HepG2 (cell line): ENCODE results near the gene DPYD. TPM values are rescaled to one million over a fixed set of nuclear protein-coding genes. Genes with fewer than 3 reads are reported as not detected.

Experiments used
- ATAC-seq: fragments of 200-7000 bp; cut with Tn5 transposase; 3 replicates; pipeline ENCODE4 v1.9.1; 2020; ENCODE audit warnings: mild to moderate bottlenecking, moderate library complexity
- BruUV-seq: library from RNA; stranded (reverse); fragments of 400-500 nt; replicated peaks from 2 replicates; lab custom pipeline; 2021; lab: Mats Ljungman, UMichigan
- CTCF ChIA-PET: fragments of 300-600 bp; formaldehyde crosslinking; extraction: SDS; loops from one replicate; lab custom pipeline; 2021; ENCODE audit warnings: low total read pairs, inconsistent platforms, low intra/inter-chr PET ratio; lab: Yijun Ruan, JAX
- POLR2A ChIA-PET: fragments of 350-600 bp; sonication (Branson Sonifier 250); formaldehyde crosslinking; loops from one replicate; lab custom pipeline; 2020; ENCODE audit warnings: antibody characterized with exemption, inconsistent platforms; lab: Yijun Ruan, JAX
- DNase-seq: peaks from one replicate; pipeline ENCODE4 v3.0.0-alpha.2; 2015; ENCODE audit warnings: low spot score
- FAIRE-seq: peaks from 3 replicates; lab custom pipeline; 2011; peaks lifted over from hg19 to GRCh38; lab: Jason Lieb, UNC
- H2AFZ ChIP-seq: one replicate; pipeline ENCODE4 v1.6.1; 2011; ENCODE audit warnings: low read length, inconsistent platforms
- H3K27ac ChIP-seq: fragments of 300-600 bp; 3 replicates; pipeline ENCODE4 v1.8.0; 2011; ENCODE audit warnings: mixed run types, mild to moderate bottlenecking, mixed read lengths, low read length, inconsistent platforms; ENCODE audit not compliant: insufficient read depth; ENCODE audit errors: extremely low read length
- H3K27me3 ChIP-seq, 2 experiments: fragments of 200-600 bp in 1 of 2; 2 replicates in 1 of 2; 3 replicates in 1 of 2; pipeline versions ENCODE4 v1.6.0 to v1.8.0; 2011; ENCODE audit warnings: low read length in 2 of 2, mild to moderate bottlenecking in 2 of 2, moderate library complexity in 2 of 2, inconsistent platforms in 1 of 2; ENCODE audit not compliant: insufficient read depth in 2 of 2, control insufficient read depth in 1 of 2
- H3K36me3 ChIP-seq, 2 experiments: fragments of 200-600 bp in 1 of 2; replicated peaks in 1 of 2; 2 replicates in 1 of 2; 3 replicates in 1 of 2; pipeline versions ENCODE4 v1.5.1 to v1.8.0; 2011; ENCODE audit warnings: low read length in 2 of 2, inconsistent platforms in 1 of 2; ENCODE audit not compliant: insufficient read depth in 2 of 2, control insufficient read depth in 1 of 2
- H3K4me1 ChIP-seq: 2 replicates; pipeline ENCODE4 v1.5.1; 2012; ENCODE audit warnings: low read length, inconsistent platforms; ENCODE audit not compliant: insufficient read depth
- H3K4me2 ChIP-seq: 2 replicates; pipeline ENCODE4 v1.6.0; 2011; ENCODE audit warnings: low read depth, low read length, inconsistent platforms
- H3K4me3 ChIP-seq, 3 experiments: fragments of 200-600 bp in 1 of 3; sonication (generic), shearing (Covaris generic) in 1 of 3; replicated peaks in 1 of 3; 2 replicates each; pipeline ENCODE4 v1.5.1; 2011 to 2016; ENCODE audit warnings: low read length in 3 of 3, inconsistent platforms in 2 of 3, low read depth in 2 of 3, mild to moderate bottlenecking in 2 of 3, control low read depth in 1 of 3, mixed read lengths in 1 of 3; ENCODE audit not compliant: insufficient read depth in 1 of 3
- H3K79me2 ChIP-seq: one replicate; pipeline ENCODE4 v1.6.1; 2011; ENCODE audit warnings: low read length, inconsistent platforms; ENCODE audit not compliant: insufficient read depth
- H3K9ac ChIP-seq: 2 replicates; pipeline ENCODE4 v1.6.0; 2011; ENCODE audit warnings: mild to moderate bottlenecking, low read depth, low read length, inconsistent platforms; ENCODE audit not compliant: insufficient read depth
- H3K9me3 ChIP-seq: 2 replicates; pipeline ENCODE4 v1.5.1; 2012; ENCODE audit warnings: mild to moderate bottlenecking, low read length
- H4K20me1 ChIP-seq: 2 replicates; pipeline ENCODE4 v1.6.0; 2011; ENCODE audit warnings: inconsistent platforms, mild to moderate bottlenecking, low read length, moderate library complexity; ENCODE audit not compliant: insufficient read depth
- ATRX ChIP-seq: sonication (generic); formaldehyde crosslinking; IDR thresholded peaks from 2 replicates; pipeline ENCODE4 v1.4.0; 2020; ENCODE audit warnings: missing genetic modification reagents, borderline replicate concordance
- HDAC1 ChIP-seq: sonication (generic); formaldehyde crosslinking; IDR thresholded peaks from 2 replicates; pipeline ENCODE4 v1.5.1; 2020; ENCODE audit warnings: mild to moderate bottlenecking, missing genetic modification reagents
- MLLT10 ChIP-seq: sonication (generic); formaldehyde crosslinking; IDR thresholded peaks from 2 replicates; pipeline ENCODE4 v1.4.0; 2020; ENCODE audit warnings: missing genetic modification reagents
- POLR2AphosphoS2 ChIP-seq: IDR thresholded peaks from 2 replicates; pipeline ENCODE4 v1.6.1; 2011; ENCODE audit warnings: low read depth, low read length, improper control_type of control experiment
- RARA ChIP-seq: IDR thresholded peaks from 2 replicates; pipeline ENCODE4 v1.6.1; 2016; ENCODE audit warnings: missing genetic modification reagents, missing compliant biosample characterization
- ZNF232 ChIP-seq: sonication (generic); formaldehyde crosslinking; IDR thresholded peaks from 2 replicates; pipeline ENCODE4 v1.4.0; 2020; ENCODE audit warnings: missing genetic modification reagents, borderline replicate concordance
- in situ Hi-C: cut with HindIII; loops from 2 replicates; pipeline ENCODE4 v1.10.0; 2017; ENCODE audit warnings: low pct_unique_long_range_greater_than_20kb; ENCODE audit not compliant: extremely low pct_ligation_motif_present
- intact Hi-C: fragments of 100-400 bp; cut with micrococcal nuclease; formaldehyde crosslinking; loops from one replicate; pipeline ENCODE4 v1.10.0; 2022; ENCODE audit not compliant: unreplicated experiment
- polyA plus RNA-seq, 8 experiments: library from polyadenylated mRNA; depleted of rRNA in 3 of 8; stranded (reverse) in 7 of 8; unstranded in 1 of 8; fragments of >200 nt; fragmentation: Illumina TruSeq in 4 of 8; extraction: Trizol in 4 of 8; gene quantifications; 2 replicates each; pipeline versions ENCODE4 v1.2.1 to v1.2.3, GENCODE V29; 2011 to 2016; ENCODE audit warnings: low read depth in 4 of 8, missing spikeins in 1 of 8, mixed read lengths in 1 of 8; ENCODE audit not compliant: insufficient read depth in 1 of 8
- total RNA-seq, 5 experiments: library from RNA; depleted of rRNA; stranded (reverse); fragments of >200 nt; fragmentation: Illumina TruSeq; extraction: Trizol; gene quantifications; 2 replicates each; pipeline ENCODE4 v1.2.3, GENCODE V29; 2016; ENCODE audit warnings: low read depth in 1 of 5
- TF ChIP-seq, protein P1 (sequence below): sonication (generic); formaldehyde crosslinking; IDR thresholded peaks from 2 replicates; pipeline ENCODE4 v1.5.1; 2020; ENCODE audit warnings: mild to moderate bottlenecking, missing genetic modification reagents
- TF ChIP-seq, protein P2 (sequence below): sonication (generic); formaldehyde crosslinking; IDR thresholded peaks from 2 replicates; pipeline ENCODE4 v1.4.0; 2020; ENCODE audit warnings: missing genetic modification reagents, borderline replicate concordance
- TF ChIP-seq, protein P3 (sequence below): sonication (generic); formaldehyde crosslinking; IDR thresholded peaks from one replicate; pipeline ENCODE4 v1.5.1; 2020; ENCODE audit warnings: mild to moderate bottlenecking, missing genetic modification reagents; ENCODE audit errors: not compliant biosample characterization

DPYD gene
- total and polyA plus RNA-seq, 2 of the 13 experiments (the other 11 are each of a cell fraction or from before 2014, with no cell fraction given), result 1.3 to 3.4 TPM

DNA sequence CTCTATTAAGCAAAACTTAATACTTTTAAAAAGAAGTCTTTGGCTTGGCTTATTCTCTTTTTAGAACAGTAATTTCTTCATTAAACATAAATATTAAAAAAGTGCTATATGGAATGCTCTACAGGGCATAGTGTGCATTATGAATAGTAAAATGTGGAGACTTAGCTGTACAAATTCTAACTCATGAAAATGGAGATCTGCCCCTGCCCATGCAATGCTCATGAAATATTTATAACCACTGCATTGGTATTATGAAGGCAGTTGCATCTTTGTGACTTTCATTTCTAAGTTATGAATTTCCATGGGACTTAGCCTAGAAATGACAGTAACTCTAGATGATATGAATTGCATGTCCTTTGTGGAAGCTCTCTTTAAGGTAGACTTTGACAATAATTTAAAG is 613.3 kb downstream of the DPYD start:
- Histone ChIP-seq H3K4me1 (no peaks in the 10 kb centered on the region), H4K20me1 (no peaks in the 10 kb centered on the region), H3K79me2 (no peaks in the 10 kb centered on the region), H3K36me3 (no peaks in the 10 kb centered on the region), H3K27me3 (no peaks in the 10 kb centered on the region), H3K9ac (no peak overlapping the region), H3K9me3 (peaks cover 35% of the 10 kb centered on the region), H3K4me3 (no peak overlapping the region), H3K4me2 (no peak overlapping the region), H3K27ac (no peak overlapping the region), H2AFZ (no peak overlapping the region)
- TF ChIP-seq, protein P1, sequence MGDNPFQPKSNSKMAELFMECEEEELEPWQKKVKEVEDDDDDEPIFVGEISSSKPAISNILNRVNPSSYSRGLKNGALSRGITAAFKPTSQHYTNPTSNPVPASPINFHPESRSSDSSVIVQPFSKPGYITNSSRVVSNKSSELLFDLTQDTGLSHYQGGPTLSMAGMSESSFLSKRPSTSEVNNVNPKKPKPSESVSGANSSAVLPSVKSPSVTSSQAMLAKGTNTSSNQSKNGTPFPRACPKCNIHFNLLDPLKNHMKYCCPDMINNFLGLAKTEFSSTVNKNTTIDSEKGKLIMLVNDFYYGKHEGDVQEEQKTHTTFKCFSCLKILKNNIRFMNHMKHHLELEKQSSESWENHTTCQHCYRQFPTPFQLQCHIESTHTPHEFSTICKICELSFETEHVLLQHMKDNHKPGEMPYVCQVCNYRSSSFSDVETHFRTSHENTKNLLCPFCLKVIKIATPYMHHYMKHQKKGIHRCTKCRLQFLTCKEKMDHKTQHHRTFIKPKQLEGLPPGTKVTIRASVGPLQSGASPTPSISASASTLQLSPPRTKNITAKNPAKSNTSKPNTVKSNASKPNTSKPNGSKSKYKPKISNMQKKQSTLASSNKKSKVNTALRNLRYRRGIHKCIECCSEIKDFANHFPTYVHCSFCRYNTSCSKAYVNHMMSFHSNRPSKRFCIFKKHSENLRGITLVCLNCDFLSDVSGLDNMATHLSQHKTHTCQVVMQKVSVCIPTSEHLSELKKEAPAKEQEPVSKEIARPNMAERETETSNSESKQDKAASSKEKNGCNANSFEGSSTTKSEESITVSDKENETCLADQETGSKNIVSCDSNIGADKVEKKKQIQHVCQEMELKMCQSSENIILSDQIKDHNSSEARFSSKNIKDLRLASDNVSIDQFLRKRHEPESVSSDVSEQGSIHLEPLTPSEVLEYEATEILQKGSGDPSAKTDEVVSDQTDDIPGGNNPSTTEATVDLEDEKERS (CRISPR knock-in tag), result no peak
- TF ChIP-seq, protein P2, sequence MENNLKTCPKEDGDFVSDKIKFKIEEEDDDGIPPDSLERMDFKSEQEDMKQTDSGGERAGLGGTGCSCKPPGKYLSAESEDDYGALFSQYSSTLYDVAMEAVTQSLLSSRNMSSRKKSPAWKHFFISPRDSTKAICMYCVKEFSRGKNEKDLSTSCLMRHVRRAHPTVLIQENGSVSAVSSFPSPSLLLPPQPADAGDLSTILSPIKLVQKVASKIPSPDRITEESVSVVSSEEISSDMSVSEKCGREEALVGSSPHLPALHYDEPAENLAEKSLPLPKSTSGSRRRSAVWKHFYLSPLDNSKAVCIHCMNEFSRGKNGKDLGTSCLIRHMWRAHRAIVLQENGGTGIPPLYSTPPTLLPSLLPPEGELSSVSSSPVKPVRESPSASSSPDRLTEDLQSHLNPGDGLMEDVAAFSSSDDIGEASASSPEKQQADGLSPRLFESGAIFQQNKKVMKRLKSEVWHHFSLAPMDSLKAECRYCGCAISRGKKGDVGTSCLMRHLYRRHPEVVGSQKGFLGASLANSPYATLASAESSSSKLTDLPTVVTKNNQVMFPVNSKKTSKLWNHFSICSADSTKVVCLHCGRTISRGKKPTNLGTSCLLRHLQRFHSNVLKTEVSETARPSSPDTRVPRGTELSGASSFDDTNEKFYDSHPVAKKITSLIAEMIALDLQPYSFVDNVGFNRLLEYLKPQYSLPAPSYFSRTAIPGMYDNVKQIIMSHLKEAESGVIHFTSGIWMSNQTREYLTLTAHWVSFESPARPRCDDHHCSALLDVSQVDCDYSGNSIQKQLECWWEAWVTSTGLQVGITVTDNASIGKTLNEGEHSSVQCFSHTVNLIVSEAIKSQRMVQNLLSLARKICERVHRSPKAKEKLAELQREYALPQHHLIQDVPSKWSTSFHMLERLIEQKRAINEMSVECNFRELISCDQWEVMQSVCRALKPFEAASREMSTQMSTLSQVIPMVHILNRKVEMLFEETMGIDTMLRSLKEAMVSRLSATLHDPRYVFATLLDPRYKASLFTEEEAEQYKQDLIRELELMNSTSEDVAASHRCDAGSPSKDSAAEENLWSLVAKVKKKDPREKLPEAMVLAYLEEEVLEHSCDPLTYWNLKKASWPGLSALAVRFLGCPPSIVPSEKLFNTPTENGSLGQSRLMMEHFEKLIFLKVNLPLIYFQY, result no peak
- no peak for TF ChIP-seq MLLT10 (CRISPR knock-in tag)
- TF ChIP-seq ZNF232, result no peak
- no peak for TF ChIP-seq ATRX (CRISPR knock-in tag)
- no peak for TF ChIP-seq HDAC1 (CRISPR knock-in tag)
- no peak for TF ChIP-seq RARA (CRISPR knock-in tag)
- no peak for TF ChIP-seq POLR2AphosphoS2
- TF ChIP-seq, protein P3, sequence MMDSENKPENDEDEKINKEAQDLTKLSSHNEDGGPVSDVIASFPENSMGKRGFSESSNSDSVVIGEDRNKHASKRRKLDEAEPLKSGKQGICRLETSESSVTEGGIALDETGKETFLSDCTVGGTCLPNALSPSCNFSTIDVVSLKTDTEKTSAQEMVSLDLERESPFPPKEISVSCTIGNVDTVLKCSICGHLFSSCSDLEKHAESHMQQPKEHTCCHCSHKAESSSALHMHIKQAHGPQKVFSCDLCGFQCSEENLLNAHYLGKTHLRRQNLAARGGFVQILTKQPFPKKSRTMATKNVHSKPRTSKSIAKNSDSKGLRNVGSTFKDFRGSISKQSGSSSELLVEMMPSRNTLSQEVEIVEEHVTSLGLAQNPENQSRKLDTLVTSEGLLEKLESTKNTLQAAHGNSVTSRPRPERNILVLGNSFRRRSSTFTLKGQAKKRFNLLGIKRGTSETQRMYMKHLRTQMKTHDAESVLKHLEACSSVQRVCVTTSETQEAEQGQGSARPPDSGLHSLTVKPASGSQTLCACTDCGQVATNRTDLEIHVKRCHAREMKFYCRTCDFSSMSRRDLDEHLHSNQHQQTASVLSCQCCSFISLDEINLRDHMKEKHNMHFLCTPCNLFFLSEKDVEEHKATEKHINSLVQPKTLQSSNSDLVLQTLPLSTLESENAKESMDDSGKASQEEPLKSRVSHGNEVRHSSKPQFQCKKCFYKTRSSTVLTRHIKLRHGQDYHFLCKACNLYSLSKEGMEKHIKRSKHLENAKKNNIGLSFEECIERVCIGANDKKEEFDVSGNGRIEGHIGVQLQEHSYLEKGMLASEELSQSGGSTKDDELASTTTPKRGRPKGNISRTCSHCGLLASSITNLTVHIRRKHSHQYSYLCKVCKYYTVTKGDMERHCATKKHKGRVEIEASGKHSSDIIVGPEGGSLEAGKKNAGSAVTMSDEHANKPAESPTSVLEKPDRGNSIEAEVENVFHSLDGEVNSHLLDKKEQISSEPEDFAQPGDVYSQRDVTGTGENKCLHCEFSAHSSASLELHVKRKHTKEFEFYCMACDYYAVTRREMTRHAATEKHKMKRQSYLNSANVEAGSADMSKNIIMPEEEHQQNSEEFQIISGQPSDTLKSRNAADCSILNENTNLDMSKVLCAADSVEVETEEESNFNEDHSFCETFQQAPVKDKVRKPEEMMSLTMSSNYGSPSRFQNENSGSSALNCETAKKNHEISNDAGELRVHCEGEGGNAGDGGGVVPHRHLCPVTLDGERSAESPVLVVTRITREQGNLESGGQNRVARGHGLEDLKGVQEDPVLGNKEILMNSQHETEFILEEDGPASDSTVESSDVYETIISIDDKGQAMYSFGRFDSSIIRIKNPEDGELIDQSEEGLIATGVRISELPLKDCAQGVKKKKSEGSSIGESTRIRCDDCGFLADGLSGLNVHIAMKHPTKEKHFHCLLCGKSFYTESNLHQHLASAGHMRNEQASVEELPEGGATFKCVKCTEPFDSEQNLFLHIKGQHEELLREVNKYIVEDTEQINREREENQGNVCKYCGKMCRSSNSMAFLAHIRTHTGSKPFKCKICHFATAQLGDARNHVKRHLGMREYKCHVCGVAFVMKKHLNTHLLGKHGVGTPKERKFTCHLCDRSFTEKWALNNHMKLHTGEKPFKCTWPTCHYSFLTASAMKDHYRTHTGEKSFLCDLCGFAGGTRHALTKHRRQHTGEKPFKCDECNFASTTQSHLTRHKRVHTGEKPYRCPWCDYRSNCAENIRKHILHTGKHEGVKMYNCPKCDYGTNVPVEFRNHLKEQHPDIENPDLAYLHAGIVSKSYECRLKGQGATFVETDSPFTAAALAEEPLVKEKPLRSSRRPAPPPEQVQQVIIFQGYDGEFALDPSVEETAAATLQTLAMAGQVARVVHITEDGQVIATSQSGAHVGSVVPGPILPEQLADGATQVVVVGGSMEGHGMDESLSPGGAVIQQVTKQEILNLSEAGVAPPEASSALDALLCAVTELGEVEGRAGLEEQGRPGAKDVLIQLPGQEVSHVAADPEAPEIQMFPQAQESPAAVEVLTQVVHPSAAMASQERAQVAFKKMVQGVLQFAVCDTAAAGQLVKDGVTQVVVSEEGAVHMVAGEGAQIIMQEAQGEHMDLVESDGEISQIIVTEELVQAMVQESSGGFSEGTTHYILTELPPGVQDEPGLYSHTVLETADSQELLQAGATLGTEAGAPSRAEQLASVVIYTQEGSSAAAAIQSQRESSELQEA, result no peak
- FAIRE-seq (no peak), ATAC-seq (no peak), DNase-seq (no peak)
- BruUV-seq, result no TSS peak
- intact Hi-C loops (no loop called here), in situ Hi-C loops (no loop called here)
- CTCF ChIA-PET, result no interaction called here
- POLR2A ChIA-PET, result no interaction called here
